GM19193 (cell line): ENCODE measurements around the gene KLRD1.

Experiments used
- POLR2A ChIP-seq: IDR thresholded peaks from 4 replicates; pipeline ENCODE4 v1.6.1; 2011; ENCODE audit not compliant: insufficient read depth, insufficient read length; ENCODE audit errors: extremely low read depth

The KLRD1 gene

DNA sequence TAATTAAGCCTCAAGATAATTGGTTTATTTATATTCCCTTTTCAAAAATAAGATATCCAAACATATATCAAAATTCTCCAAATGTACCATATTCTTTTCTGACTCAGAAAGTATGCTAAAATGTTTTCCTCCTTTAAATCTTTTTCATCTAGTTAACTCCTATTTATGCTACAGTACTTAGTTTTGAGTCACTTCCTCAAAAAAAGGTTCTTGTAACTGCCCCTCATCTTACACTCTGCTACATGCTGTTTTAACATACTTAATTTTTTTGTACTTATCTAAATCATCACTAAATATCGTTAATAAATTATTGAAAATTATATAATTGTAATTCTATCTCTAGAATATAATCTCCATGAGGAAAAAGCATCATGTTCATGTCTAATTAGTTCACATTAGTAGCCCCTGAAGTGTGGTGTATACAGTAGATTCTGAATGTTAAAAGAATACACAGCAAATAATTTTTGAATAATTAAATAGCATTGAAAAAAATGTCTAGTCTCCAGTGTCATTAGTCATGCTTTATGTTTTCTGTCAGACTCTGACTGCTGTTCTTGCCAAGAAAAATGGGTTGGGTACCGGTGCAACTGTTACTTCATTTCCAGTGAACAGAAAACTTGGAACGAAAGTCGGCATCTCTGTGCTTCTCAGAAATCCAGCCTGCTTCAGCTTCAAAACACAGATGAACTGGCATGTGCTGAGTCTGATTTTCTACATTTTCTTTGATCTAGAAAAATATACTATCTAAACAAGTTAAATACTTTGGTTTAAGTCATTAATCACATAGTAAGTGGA lies 3.5 kb downstream of the KLRD1 start:
- TF ChIP-seq POLR2A = no peak

DNA sequence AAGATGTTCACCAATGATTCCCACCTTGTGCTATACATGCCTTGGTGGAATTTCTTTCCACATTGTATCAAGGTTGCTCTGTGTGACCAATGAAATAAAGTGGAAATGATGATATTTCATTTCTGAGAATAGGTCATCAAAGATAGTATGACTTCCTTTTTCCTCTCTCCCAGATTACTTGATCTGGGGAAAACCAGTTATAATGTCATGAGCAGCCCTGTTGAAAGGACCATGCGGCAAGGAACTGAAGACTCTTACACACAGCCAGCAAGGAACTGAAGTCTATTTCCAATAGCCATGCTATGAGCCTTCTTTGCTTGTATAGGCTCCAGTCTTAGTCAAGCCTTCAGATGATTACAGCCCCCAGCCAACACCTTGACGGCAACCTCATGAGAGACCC lies 11.7 kb downstream of the KLRD1 start:
- TF ChIP-seq POLR2A = no peak

DNA sequence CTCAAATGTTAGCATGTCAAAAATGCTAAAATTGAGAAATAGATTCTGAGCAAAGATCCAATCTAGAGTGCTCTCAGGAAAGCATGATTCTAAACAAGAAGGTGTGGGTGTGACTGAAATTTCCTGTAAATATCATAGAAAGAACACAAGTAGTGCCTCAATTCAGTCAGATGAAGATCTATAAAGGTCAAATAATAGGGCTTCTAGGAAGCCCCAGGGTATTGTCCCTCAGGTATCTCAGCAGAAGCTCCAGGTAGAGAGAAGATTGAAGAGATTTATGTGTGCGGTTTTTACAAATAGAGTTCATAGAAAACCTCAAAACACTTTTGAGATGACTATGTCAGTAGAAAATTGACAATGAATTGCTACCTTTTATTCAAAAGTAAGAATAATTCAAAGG lies 13.0 kb downstream of the KLRD1 start:
- TF ChIP-seq POLR2A = no peak

DNA sequence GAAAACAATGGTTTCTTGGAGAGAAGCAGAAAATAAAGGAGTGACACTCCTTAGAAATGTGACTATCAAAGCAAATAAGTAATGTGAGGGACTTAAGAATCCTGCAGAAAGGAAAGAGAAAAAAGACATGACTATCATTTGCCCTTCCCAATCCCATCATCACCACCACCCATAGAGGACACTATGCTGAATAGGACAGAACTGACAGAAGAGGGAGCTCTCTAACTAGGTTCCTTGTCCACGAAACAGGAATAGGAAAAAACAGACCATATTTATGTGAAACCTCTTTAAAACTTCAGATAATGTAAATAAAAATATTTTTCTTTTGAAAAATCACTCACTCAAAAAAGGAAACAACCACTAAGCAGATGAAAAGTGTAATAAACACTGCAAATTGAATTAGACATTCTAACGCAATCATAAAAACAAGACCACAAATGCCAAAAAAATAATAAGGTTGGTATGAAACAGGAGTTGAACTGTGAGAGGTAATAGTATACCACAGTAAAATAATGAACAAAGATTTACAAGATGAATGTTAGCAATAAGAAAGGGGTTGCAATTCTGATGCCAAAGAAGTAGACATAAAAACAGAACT lies 24.1 kb downstream of the KLRD1 start:
- TF ChIP-seq POLR2A = no peak

DNA sequence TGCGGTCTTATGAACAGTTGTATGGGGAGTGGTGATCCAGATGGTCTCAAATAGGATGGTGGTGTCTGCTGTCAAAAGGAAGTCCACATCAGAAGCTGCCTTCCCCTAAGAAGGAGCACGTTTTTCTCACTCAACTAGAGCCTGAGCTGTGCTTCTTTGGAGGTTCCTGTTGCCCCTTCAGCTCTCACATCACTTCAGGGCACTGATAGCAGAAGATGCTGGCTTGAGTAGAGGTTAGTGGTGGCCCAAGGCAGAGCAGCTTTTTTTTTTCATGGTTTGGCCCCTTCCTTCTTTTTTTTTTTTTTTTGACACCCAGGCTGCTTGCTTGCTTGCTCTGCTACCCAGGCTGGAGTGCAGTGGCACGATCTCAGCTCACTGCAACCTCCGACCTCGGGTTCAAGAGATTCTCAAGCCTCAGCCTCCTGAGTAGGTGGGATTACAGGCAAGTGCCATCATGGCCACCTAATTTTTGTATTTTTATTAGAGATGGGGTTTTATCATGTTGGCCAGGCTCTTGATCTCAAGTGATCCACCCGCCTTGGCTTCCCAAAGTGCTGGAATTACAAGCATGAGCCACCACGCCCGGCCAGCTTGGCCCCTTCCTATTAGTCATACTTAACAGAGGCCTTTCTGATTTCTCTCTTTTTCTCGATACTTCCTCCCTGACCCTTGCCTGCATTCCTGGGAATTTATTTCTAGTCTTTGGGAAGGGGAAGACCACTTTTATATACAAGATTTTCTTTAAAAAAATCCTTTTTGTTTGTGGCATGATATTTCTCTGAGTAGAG lies 31.6 kb downstream of the KLRD1 start:
- TF ChIP-seq POLR2A = no peak

DNA sequence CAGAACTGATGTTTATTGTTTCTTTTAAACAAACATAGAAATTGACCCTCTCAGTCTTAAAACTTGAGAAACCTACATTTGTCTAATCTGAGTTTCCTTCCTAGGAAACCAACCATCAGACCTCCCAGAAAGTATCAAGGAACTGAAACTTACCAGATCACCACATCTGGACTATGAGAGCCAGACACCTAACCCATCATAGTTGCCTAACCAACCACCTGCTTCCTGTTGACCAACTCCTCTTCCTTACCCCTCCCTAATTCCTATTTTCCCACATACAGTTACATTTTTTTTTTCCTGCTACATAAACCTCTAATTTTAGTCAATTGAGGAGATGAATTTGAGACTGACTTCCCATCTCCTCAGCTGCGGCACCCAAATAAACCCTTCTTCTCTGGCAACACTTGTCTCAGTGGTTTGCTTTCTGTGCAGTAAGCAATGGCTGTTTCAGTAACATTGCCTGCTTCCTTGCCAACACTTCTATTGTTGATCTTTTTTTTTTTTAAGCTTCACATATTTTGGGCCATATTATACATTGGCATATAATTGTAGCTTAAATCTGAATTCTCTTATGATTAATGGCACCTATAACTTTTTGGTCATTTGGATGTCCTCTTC lies 34.3 kb downstream of the KLRD1 start:
- no peak for TF ChIP-seq POLR2A

DNA sequence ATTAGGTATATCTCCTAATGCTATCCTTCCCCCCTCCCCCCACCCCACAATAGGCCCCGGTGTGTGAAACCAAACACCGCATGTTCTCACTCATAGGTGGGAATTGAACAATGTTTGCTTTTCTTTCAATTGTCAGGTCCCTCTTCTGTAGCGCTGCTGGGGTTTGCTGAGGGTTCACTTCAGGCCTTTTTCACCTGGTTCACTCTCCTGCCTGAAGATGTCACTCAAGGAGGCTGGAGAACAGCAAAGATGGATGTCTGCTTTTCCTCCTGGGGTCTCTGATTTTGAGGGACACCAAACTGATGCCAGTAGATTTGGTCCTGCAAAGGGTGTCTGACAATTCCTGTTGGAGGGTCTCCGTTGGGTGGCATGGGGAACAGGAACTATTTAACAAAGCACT lies 46.4 kb downstream of the KLRD1 start:
- no peak for TF ChIP-seq POLR2A

DNA sequence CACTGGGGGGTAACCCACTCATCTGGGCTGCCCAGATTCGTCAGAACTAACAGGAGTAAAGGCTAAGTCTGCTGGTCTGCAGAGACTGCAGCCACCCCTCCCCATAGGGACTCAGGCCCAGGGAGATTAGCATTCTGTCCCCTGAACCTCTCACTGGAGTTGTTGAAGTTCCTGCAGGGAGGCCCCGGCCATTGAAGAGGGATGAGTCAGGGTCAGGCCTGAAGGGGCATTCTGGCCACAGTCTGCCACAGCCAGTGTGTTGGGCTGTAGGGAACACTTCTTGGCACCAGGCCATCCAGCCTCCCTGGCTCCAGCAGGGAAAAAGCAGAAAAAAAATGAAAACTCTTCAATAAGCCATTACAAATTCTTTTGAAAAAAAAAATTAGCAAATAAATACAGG lies 46.8 kb downstream of the KLRD1 start:
- TF ChIP-seq POLR2A = no peak

DNA sequence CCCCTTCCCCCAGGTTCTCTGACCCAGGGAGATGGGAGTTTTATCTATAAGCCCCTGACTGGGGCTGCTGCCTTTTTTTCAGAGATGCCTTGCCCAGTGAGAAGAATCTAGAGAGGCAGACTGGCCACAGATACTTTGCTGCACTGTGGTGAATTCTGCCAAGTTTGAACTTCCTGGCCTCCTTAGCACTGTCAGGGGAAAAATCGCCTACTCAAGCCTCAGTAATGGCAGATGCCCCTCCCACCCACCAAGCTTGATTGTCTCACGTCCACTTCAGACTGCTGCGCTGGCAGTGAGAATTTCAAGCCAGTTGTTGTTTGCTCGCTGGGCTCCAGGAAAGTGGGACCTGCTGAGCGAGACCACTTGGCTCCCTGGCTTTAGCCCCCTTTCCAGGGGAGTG lies 50.5 kb downstream of the KLRD1 start:
- TF ChIP-seq POLR2A = no peak

DNA sequence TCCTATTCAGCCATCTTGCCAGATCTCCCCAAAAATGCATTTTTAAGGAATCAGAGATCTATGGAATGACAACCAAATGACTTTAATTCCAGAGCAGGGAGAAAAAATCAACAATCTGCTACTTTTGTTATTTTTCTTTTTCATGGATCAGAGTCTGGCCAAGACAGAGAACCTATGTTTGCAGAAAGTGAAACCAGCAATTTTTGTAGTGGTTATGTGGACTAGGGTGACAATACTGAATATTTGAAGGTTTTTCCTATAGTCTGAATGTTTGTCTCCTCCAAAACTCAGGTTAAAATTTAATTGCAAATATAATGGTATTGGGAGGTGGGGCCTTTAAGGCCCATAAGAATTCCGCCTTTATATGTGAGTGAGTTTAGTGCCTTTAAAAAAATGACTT lies 51.3 kb downstream of the KLRD1 start:
- no peak for TF ChIP-seq POLR2A

DNA sequence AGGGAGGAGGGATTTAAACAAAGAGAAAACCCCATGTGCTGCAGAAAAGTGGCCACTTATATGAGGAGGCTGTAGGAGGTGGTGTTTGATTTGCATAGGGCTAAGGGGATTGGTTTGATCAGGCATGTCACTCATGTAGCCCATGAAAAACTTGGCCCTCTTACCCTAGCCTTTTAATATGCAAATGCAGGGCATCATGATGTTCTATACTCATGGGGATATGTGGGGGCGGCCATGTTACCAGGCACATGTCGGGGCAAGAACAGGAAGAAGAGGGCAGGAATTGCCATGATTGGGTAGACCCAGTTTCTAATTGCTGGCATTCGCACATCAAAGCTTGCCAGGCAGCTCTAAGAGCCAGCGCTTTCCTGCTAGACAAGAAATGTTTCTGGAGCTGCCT lies 53.4 kb downstream of the KLRD1 start:
- TF ChIP-seq POLR2A = no peak

DNA sequence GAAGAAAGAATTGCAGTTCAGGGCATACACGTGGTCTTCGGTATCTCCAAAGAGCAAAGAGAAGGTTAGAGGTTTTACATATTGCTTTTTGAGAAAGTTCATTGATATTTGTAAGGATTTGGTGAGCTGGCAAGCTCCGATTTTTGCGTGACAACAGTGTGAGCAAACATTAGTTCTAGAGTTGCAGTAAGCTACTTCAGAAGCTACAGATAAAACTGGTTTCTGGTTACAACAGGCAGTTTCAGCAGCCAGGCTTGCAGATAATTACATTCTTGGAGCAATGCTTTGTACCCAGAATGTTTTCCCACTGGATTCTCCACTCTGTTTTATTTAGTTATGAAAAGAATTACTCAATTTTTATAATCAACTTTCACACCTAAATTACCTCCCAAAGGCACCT lies 54.0 kb downstream of the KLRD1 start:
- no peak for TF ChIP-seq POLR2A

DNA sequence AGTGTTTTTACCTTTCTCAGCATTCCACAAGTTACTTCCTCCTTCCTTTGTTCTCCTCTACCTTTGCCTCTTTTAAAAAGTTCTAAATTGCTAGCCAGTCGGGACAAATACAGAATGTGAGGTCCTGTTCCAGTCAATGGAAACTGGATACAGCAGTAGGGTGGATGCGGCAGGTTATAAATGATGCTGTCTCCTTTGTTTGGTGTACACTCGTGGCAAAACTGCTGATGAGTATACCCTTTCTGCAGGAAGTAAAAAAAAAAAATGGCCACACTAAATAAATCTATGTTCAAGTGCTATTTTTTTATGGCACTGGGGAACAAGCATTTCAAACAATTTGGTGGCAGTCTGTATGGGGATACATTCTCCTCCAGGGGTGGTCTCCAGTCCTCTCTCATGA lies 54.7 kb downstream of the KLRD1 start:
- no peak for TF ChIP-seq POLR2A

DNA sequence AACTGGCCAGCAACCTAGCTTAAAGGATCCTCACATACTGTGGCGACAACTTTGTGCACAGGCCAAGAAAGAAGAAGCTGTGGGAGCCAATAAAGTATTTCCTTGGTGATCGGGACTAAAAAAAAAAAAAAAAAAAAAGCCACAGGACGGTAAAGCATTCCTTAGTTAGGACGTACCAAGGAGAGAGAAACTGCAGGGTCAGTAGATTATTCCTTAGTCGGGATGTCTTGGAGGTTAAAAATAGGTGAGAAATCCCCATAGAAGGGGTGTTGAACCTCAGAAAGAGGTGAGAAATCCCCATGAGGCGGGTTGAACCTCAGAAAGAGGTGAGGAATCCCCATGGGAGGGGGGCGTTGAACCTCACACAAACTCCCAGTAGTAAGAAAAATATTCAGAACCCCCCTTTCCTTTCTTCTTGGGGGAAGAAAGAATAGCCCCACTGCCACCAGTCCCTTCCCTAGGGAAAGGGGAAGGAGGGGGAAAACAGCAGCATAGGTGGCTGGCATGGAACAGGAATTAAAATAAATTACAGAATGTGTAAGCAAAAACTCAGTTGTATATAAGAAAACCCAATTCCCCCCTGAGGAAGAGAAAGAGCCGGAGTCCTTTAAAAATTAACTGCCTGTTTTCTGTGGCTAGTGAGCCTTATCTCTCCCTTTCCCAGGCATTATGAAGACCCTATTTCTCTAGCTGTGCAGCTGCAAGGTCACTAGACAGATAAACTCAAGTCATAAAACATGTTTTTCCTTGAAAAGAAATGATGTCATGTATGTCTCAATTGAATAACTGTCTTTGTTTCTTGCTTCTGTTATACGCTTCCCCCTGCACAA lies 55.4 kb downstream of the KLRD1 start:
- no peak for TF ChIP-seq POLR2A

DNA sequence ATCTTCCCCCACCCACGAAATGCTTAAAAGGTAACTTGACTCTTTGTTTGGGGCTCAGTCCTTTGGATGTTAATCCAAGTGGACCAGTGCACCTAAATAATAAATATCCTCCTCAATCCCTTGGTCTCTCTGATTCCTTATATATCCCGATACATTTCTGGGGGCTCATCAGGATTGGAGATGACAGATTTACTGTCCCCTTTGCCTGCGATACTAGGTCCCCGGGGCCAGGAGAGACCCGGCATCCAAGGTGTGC lies 55.9 kb downstream of the KLRD1 start:
- TF ChIP-seq POLR2A = no peak
